PC-9 (cell line): Measurements from ENCODE around the gene RECQL5. TPM values are rescaled to one million over a fixed set of nuclear protein-coding genes. Genes with fewer than 3 reads are reported as not detected.
A peak's percentile ranks its signal among the peaks of the same experiment; 100 is the strongest.

ENCODE experiments used
- BruUV-seq: library from RNA; stranded (reverse); fragments of 400-500 nt; replicated peaks from 2 replicates; lab custom pipeline; 2021; lab: Mats Ljungman, UMichigan
- CTCF ChIA-PET: fragments of 300-600 bp; sonication (Branson Sonifier 250); formaldehyde crosslinking; loops from one replicate; lab custom pipeline; 2022; ENCODE audit warnings: antibody characterized with exemption; lab: Charles Lee
- POLR2A ChIA-PET: fragments of 300-600 bp; sonication (Branson Sonifier 250); formaldehyde crosslinking; loops from one replicate; lab custom pipeline; 2022; ENCODE audit warnings: antibody characterized with exemption; ENCODE audit not compliant: unreplicated experiment; lab: Charles Lee
- DNase-seq, 2 experiments: peaks; one replicate each; pipeline versions ENCODE4 v3.0.0 to v3.0.0-alpha.2; 2015 to 2022; ENCODE audit warnings: mixed read lengths in 1 of 2
- H2AFZ ChIP-seq: fragments of 200-600 bp; sonication (generic); 2 replicates; pipeline ENCODE4 v1.8.1; 2017; ENCODE audit warnings: antibody characterized with exemption
- H3F3A ChIP-seq: fragments of 200-600 bp; sonication (generic); 2 replicates; pipeline ENCODE4 v1.8.1; 2017; ENCODE audit warnings: antibody characterized with exemption, mild to moderate bottlenecking, low read depth; ENCODE audit not compliant: insufficient read depth
- H3K27ac ChIP-seq: fragments of 200-600 bp; sonication (generic); 2 replicates; pipeline ENCODE4 v1.6.1; 2016; ENCODE audit warnings: mixed run types
- H3K27me3 ChIP-seq: fragments of 200-600 bp; sonication (generic); 2 replicates; pipeline ENCODE4 v1.6.1; 2016; ENCODE audit warnings: low read depth, mixed run types; ENCODE audit not compliant: insufficient read depth
- H3K36me3 ChIP-seq: fragments of 200-600 bp; sonication (generic); 2 replicates; pipeline ENCODE4 v1.6.1; 2016; ENCODE audit warnings: low read depth, mixed run types
- H3K4me1 ChIP-seq: fragments of 200-600 bp; sonication (generic); replicated peaks from 2 replicates; pipeline ENCODE4 v1.6.1; 2016; ENCODE audit warnings: mixed run types; ENCODE audit not compliant: insufficient read depth
- H3K4me2 ChIP-seq: fragments of 200-600 bp; sonication (generic); 2 replicates; pipeline ENCODE4 v1.6.1; 2017; ENCODE audit warnings: mixed run types
- H3K4me3 ChIP-seq: fragments of 200-600 bp; sonication (generic); 2 replicates; pipeline ENCODE4 v1.6.1; 2016; ENCODE audit warnings: mixed run types
- H3K79me2 ChIP-seq: fragments of 200-600 bp; sonication (generic); 2 replicates; pipeline ENCODE4 v1.6.1; 2017; ENCODE audit warnings: low read depth, mixed run types
- H3K9me2 ChIP-seq: fragments of 200-600 bp; sonication (generic); 2 replicates; pipeline ENCODE4 v1.8.1; 2017; ENCODE audit warnings: mild to moderate bottlenecking; ENCODE audit not compliant: insufficient read depth
- H3K9me3 ChIP-seq: fragments of 200-600 bp; sonication (generic); 2 replicates; pipeline ENCODE4 v1.8.1; 2016; ENCODE audit warnings: low read depth; ENCODE audit not compliant: insufficient read depth
- H4K20me1 ChIP-seq: fragments of 200-600 bp; sonication (generic); 2 replicates; pipeline ENCODE4 v1.8.1; 2017; ENCODE audit not compliant: insufficient read depth
- EZH2 ChIP-seq: fragments of 200-600 bp; sonication (generic); IDR thresholded peaks from 2 replicates; pipeline ENCODE4 v1.8.0; 2017; ENCODE audit warnings: antibody characterized with exemption, low read depth
- intact Hi-C: fragments of 100-400 bp; cut with micrococcal nuclease; formaldehyde crosslinking; loops from one replicate; pipeline ENCODE4 v1.10.0; 2022; ENCODE audit not compliant: unreplicated experiment
- total RNA-seq: library from RNA; stranded (reverse); gene quantifications from 2 replicates; pipeline ENCODE4 v1.2.3, GENCODE V29; 2021
- TF ChIP-seq, protein P1 (sequence below): fragments of 200-600 bp; sonication (generic); conservative IDR thresholded peaks from 2 replicates; pipeline ENCODE4 v1.6.1; 2017; ENCODE audit warnings: mixed run types, antibody characterized with exemption, mild to moderate bottlenecking, moderate library complexity

RECQL5 gene
- total RNA-seq, 1 experiment from 2014 or later: 41.0 TPM

GRCh38 chr17:75670868-75671267, 3.9 kb upstream of the RECQL5 start:
- TF ChIP-seq EZH2: no peak
- TF ChIP-seq, protein P1, sequence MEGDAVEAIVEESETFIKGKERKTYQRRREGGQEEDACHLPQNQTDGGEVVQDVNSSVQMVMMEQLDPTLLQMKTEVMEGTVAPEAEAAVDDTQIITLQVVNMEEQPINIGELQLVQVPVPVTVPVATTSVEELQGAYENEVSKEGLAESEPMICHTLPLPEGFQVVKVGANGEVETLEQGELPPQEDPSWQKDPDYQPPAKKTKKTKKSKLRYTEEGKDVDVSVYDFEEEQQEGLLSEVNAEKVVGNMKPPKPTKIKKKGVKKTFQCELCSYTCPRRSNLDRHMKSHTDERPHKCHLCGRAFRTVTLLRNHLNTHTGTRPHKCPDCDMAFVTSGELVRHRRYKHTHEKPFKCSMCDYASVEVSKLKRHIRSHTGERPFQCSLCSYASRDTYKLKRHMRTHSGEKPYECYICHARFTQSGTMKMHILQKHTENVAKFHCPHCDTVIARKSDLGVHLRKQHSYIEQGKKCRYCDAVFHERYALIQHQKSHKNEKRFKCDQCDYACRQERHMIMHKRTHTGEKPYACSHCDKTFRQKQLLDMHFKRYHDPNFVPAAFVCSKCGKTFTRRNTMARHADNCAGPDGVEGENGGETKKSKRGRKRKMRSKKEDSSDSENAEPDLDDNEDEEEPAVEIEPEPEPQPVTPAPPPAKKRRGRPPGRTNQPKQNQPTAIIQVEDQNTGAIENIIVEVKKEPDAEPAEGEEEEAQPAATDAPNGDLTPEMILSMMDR: no peak
- intact Hi-C loops: no loop called here
- H3K4me3 ChIP-seq: no peak overlapping the region
- H3K27ac ChIP-seq: no peak overlapping the region
- peaks cover 67% of the 10 kb centered on the region for H3K79me2 ChIP-seq
- peaks cover 21% of the 10 kb centered on the region for H3K4me1 ChIP-seq
- H3K4me2 ChIP-seq: no peak overlapping the region
- H3K9me2 ChIP-seq: no peaks in the 10 kb centered on the region
- no TSS peak for BruUV-seq
- CTCF ChIA-PET: interaction anchor here (0.5 to 1.1 kb wide), 5 partner anchors 38 to 123 kb away, joined by 3 to 6 read pairs (median 5); partner anchors contain the start of gene SMIM5
- H3K27me3 ChIP-seq: no peaks in the 10 kb centered on the region
- peaks cover 23% of the 10 kb centered on the region for H4K20me1 ChIP-seq
- H3F3A ChIP-seq: peaks cover 39% of the 10 kb centered on the region; the same call in 1 of the 2 replicates
- peaks cover 29% of the 10 kb centered on the region for H3K36me3 ChIP-seq
- POLR2A ChIA-PET: no interaction called here
- no peaks in the 10 kb centered on the region for H3K9me3 ChIP-seq
- no peak overlapping the region for H2AFZ ChIP-seq
- no peak for DNase-seq

GRCh38 chr17:75668489-75668888, 1.5 kb upstream of the RECQL5 start:
- no peak overlapping the region for H3K27ac ChIP-seq
- H3K36me3 ChIP-seq: peaks cover 29% of the 10 kb centered on the region
- H3F3A ChIP-seq: peaks cover 33% of the 10 kb centered on the region; the same call in 1 of the 2 replicates
- peaks cover 71% of the 10 kb centered on the region for H3K79me2 ChIP-seq
- TF ChIP-seq, protein P1: no peak
- TF ChIP-seq EZH2: no peak
- no peaks in the 10 kb centered on the region for H3K9me2 ChIP-seq
- ChIA-PET POLR2A (interaction anchor here (0.7 kb wide), 1 partner anchor 78 kb away, joined by 9 read pairs; no protein-coding TSS in a partner anchor), CTCF (no interaction called here)
- no peak overlapping the region for H2AFZ ChIP-seq
- intact Hi-C loops: loop anchor here (5.0 kb wide), 1 partner anchor 36 kb away; the partner anchor contains the start of gene SMIM5
- H3K9me3 ChIP-seq: no peaks in the 10 kb centered on the region
- H3K27me3 ChIP-seq: no peaks in the 10 kb centered on the region
- H3K4me3 ChIP-seq: peak overlapping the region; percentile 100; the same call in 1 of the 2 replicates
- no peak for DNase-seq
- H4K20me1 ChIP-seq: peaks cover 14% of the 10 kb centered on the region
- no TSS peak for BruUV-seq
- peak overlapping the region; percentile 95 for H3K4me2 ChIP-seq
- peaks cover 21% of the 10 kb centered on the region for H3K4me1 ChIP-seq

GRCh38 chr17:75667825-75668224, 871 bp upstream of the RECQL5 start:
- Histone ChIP-seq H3K79me2 (peaks cover 71% of the 10 kb centered on the region), H2AFZ (peak overlapping the region; percentile 86), H3K36me3 (peaks cover 29% of the 10 kb centered on the region), H3K27ac (peak overlapping the region; percentile 46), H4K20me1 (peaks cover 14% of the 10 kb centered on the region), H3K4me3 (peak overlapping the region; percentile 100), H3F3A (peaks cover 26% of the 10 kb centered on the region; the same call in 1 of the 2 replicates), H3K4me1 (peaks cover 21% of the 10 kb centered on the region), H3K27me3 (no peaks in the 10 kb centered on the region), H3K9me2 (no peaks in the 10 kb centered on the region), H3K9me3 (no peaks in the 10 kb centered on the region), H3K4me2 (peak overlapping the region; percentile 95)
- CTCF ChIA-PET: interaction anchor here (1.6 kb wide), 1 partner anchor 34 kb away, joined by 5 read pairs; the partner anchor contains the start of gene SMIM5
- no TSS peak for BruUV-seq
- no peak for DNase-seq
- POLR2A ChIA-PET: no interaction called here
- TF ChIP-seq, protein P1: no peak
- no peak for TF ChIP-seq EZH2
- intact Hi-C loops: loop anchor here (5.0 kb wide), 1 partner anchor 36 kb away; the partner anchor contains the start of gene SMIM5
